A673 (cell line): ENCODE measurements around the gene JAML. TPM values are rescaled to one million over a fixed set of nuclear protein-coding genes. Genes with fewer than 3 reads are reported as not detected.

ENCODE experiments used
- BruUV-seq: library from RNA; stranded (reverse); fragments of 400-500 nt; replicated peaks from 2 replicates; lab custom pipeline; 2021; lab: Mats Ljungman, UMichigan
- CTCF ChIA-PET: fragments of 300-600 bp; sonication (Branson Sonifier 250); formaldehyde crosslinking; loops from one replicate; lab custom pipeline; 2022; ENCODE audit warnings: antibody characterized with exemption; lab: Charles Lee
- POLR2A ChIA-PET: fragments of 300-600 bp; sonication (Branson Sonifier 250); formaldehyde crosslinking; loops from one replicate; lab custom pipeline; 2022; ENCODE audit warnings: antibody characterized with exemption; ENCODE audit not compliant: low non-redundant PET; lab: Charles Lee
- DNase-seq: peaks from one replicate; pipeline ENCODE4 v3.0.0-alpha.2; 2015; ENCODE audit warnings: low spot score
- H3K27ac ChIP-seq: fragments of 200-600 bp; sonication (generic); 2 replicates; pipeline ENCODE4 v1.5.1; 2016; ENCODE audit warnings: mixed run types, low read depth, mild to moderate bottlenecking, mixed read lengths, antibody characterized with exemption, low read length; ENCODE audit not compliant: poor library complexity, severe bottlenecking
- H3K27me3 ChIP-seq: fragments of 200-600 bp; sonication (generic); replicated peaks from 2 replicates; pipeline ENCODE4 v1.6.1; 2017; ENCODE audit warnings: mixed run types, low read depth, mild to moderate bottlenecking, mixed read lengths, antibody characterized with exemption, low read length; ENCODE audit not compliant: insufficient read depth, poor library complexity
- H3K36me3 ChIP-seq: fragments of 200-600 bp; sonication (generic); 2 replicates; pipeline ENCODE4 v1.6.1; 2016; ENCODE audit warnings: mixed run types, mild to moderate bottlenecking, mixed read lengths, antibody characterized with exemption, low read length; ENCODE audit not compliant: insufficient read depth, poor library complexity, severe bottlenecking
- H3K4me1 ChIP-seq: fragments of 200-600 bp; sonication (generic); 2 replicates; pipeline ENCODE4 v1.6.1; 2017; ENCODE audit warnings: mixed run types, mild to moderate bottlenecking, mixed read lengths, antibody characterized with exemption, low read length; ENCODE audit not compliant: insufficient read depth, poor library complexity, severe bottlenecking
- H3K4me3 ChIP-seq: fragments of 200-600 bp; sonication (generic); 2 replicates; pipeline ENCODE4 v1.5.1; 2016; ENCODE audit warnings: low read depth, mixed run types, mild to moderate bottlenecking, mixed read lengths, low read length; ENCODE audit not compliant: poor library complexity, severe bottlenecking
- H3K9me3 ChIP-seq: fragments of 200-600 bp; sonication (generic); 2 replicates; pipeline ENCODE4 v1.6.1; 2016; ENCODE audit warnings: mixed run types, low read depth, mild to moderate bottlenecking, mixed read lengths, antibody characterized with exemption, low read length; ENCODE audit not compliant: poor library complexity, severe bottlenecking
- EZH2 ChIP-seq: fragments of 200-600 bp; sonication (generic); IDR thresholded peaks from 2 replicates; pipeline ENCODE4 v1.6.1; 2017; ENCODE audit warnings: borderline replicate concordance, low read depth, mild to moderate bottlenecking, mixed read lengths, antibody characterized with exemption, low read length; ENCODE audit not compliant: poor library complexity, severe bottlenecking
- intact Hi-C: fragments of 100-400 bp; cut with micrococcal nuclease; formaldehyde crosslinking; loops from one replicate; pipeline ENCODE4 v1.10.0; 2022; ENCODE audit not compliant: unreplicated experiment
- total RNA-seq: library from RNA; stranded (reverse); gene quantifications from 2 replicates; pipeline ENCODE4 v1.2.3, GENCODE V29; 2021
- TF ChIP-seq, protein P1 (sequence below): fragments of 300-800, 200-600 bp; sonication (generic); conservative IDR thresholded peaks from 2 replicates; pipeline ENCODE4 v1.5.1; 2017; ENCODE audit warnings: low read depth, mild to moderate bottlenecking, antibody characterized with exemption, low read length, moderate library complexity, mixed read lengths

JAML gene
- total RNA-seq, 1 experiment from 2014 or later, result not detected

- BruUV-seq, result no TSS peak
- Histone ChIP-seq H3K27me3 (peaks cover 67% of the 10 kb centered on the region), H3K27ac (no peak overlapping the region), H3K9me3 (no peaks in the 10 kb centered on the region), H3K36me3 (no peaks in the 10 kb centered on the region), H3K4me3 (no peak overlapping the region), H3K4me1 (no peaks in the 10 kb centered on the region)
- DNase-seq, result no peak
- intact Hi-C loops, result no loop called here
- CTCF ChIA-PET, result no interaction called here
- POLR2A ChIA-PET, result no interaction called here
- TF ChIP-seq, protein P1, sequence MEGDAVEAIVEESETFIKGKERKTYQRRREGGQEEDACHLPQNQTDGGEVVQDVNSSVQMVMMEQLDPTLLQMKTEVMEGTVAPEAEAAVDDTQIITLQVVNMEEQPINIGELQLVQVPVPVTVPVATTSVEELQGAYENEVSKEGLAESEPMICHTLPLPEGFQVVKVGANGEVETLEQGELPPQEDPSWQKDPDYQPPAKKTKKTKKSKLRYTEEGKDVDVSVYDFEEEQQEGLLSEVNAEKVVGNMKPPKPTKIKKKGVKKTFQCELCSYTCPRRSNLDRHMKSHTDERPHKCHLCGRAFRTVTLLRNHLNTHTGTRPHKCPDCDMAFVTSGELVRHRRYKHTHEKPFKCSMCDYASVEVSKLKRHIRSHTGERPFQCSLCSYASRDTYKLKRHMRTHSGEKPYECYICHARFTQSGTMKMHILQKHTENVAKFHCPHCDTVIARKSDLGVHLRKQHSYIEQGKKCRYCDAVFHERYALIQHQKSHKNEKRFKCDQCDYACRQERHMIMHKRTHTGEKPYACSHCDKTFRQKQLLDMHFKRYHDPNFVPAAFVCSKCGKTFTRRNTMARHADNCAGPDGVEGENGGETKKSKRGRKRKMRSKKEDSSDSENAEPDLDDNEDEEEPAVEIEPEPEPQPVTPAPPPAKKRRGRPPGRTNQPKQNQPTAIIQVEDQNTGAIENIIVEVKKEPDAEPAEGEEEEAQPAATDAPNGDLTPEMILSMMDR, result no peak
- no peak for TF ChIP-seq EZH2
Measured at GRCh38 chr11:118243993-118244762, 19.4 kb upstream of the JAML start.

DNA sequence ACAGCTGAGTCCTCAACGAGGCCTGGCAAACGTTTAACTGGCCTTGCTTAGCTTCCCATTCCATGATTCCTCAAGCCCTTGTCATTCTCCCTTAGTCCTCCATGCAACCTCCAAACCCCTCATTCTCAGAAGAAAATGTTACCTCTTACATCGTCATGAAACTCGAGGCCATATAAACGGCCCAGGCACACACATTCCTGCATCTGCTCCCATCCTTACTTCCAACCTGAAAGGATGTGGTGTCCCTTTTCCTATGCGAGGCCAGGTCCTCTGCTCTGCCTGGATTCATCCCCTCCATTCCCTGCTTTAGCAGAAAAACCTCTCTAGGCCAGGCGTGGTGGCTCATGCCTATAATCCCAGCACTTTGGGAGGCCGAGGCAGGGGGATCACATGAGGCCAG lies 18.4 kb upstream of the JAML start:
- ChIA-PET POLR2A (no interaction called here), CTCF (interaction anchor here (0.7 kb wide), 1 partner anchor 172 kb away, joined by 5 read pairs; no protein-coding TSS in a partner anchor)
- Histone ChIP-seq H3K27me3 (peaks cover 57% of the 10 kb centered on the region), H3K27ac (no peak overlapping the region), H3K4me1 (no peaks in the 10 kb centered on the region), H3K36me3 (no peaks in the 10 kb centered on the region), H3K9me3 (no peaks in the 10 kb centered on the region), H3K4me3 (no peak overlapping the region)
- BruUV-seq, result no TSS peak
- intact Hi-C loops, result no loop called here
- TF ChIP-seq EZH2, result no peak
- TF ChIP-seq, protein P1, result no peak
- no peak for DNase-seq

DNA sequence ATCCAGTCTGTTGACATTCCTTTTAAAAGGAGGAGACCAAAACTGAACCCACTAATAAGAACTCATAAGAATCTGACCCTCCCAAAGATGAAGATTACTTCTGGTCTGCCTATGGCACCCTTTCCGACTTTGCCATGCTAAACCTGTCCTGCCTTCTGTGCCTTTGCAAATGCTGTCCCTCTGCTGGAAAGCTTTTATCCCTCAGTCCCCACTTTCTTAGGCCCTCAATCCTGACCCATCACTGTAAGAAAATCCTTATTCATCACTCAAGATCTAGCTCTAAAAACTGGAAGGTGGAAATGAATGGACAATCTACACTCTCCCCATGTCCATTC lies 16.9 kb upstream of the JAML start:
- TF ChIP-seq, protein P1, result no peak
- TF ChIP-seq EZH2, result no peak
- Histone ChIP-seq H3K4me1 (no peaks in the 10 kb centered on the region), H3K9me3 (no peaks in the 10 kb centered on the region), H3K27me3 (peaks cover 49% of the 10 kb centered on the region), H3K4me3 (no peak overlapping the region), H3K27ac (no peak overlapping the region), H3K36me3 (no peaks in the 10 kb centered on the region)
- BruUV-seq, result no TSS peak
- no peak for DNase-seq
- CTCF ChIA-PET, result no interaction called here
- intact Hi-C loops, result no loop called here
- POLR2A ChIA-PET, result no interaction called here
